Chondrocyte (in vitro differentiated cells): Measurements from ENCODE around the gene KCNJ15. TPM values are rescaled to one million over a fixed set of nuclear protein-coding genes. Genes with fewer than 3 reads are reported as not detected.

ENCODE experiments used
- DNase-seq: peaks from one replicate; pipeline ENCODE4 v3.0.0; 2021; ENCODE audit warnings: mixed read lengths, low spot score
- H3K27ac Mint-ChIP-seq: one replicate; pipeline ENCODE4 v1.8.0; 2021; ENCODE audit warnings: mild to moderate bottlenecking, moderate library complexity, mixed read lengths; ENCODE audit not compliant: unreplicated experiment
- H3K27me3 Mint-ChIP-seq: 2 replicates; pipeline ENCODE4 v1.8.0; 2021; ENCODE audit warnings: low read depth, mixed read lengths
- H3K36me3 Mint-ChIP-seq: 2 replicates; pipeline ENCODE4 v1.8.0; 2021; ENCODE audit warnings: low read depth, mixed read lengths
- H3K4me1 Mint-ChIP-seq: 2 replicates; pipeline ENCODE4 v1.8.0; 2021; ENCODE audit warnings: low read depth, mild to moderate bottlenecking, mixed read lengths
- H3K4me3 Mint-ChIP-seq: one replicate; pipeline ENCODE4 v1.8.0; 2021; ENCODE audit warnings: mild to moderate bottlenecking, moderate library complexity, mixed read lengths; ENCODE audit not compliant: unreplicated experiment
- H3K9me3 Mint-ChIP-seq: 2 replicates; pipeline ENCODE4 v1.8.0; 2021; ENCODE audit warnings: low read depth, mixed read lengths
- CTCF ChIP-seq: fragments of 200-600 bp; sonication (generic); IDR thresholded peaks from 2 replicates; pipeline ENCODE4 v1.5.0; 2021; ENCODE audit warnings: antibody characterized with exemption, mild to moderate bottlenecking, moderate library complexity
- total RNA-seq: library from RNA; stranded (reverse); gene quantifications from 3 replicates; pipeline ENCODE4 v1.2.1, GENCODE V29; 2021

The KCNJ15 gene
- total RNA-seq, 1 donor from 2014 or later, result 0.80 TPM

DNA sequence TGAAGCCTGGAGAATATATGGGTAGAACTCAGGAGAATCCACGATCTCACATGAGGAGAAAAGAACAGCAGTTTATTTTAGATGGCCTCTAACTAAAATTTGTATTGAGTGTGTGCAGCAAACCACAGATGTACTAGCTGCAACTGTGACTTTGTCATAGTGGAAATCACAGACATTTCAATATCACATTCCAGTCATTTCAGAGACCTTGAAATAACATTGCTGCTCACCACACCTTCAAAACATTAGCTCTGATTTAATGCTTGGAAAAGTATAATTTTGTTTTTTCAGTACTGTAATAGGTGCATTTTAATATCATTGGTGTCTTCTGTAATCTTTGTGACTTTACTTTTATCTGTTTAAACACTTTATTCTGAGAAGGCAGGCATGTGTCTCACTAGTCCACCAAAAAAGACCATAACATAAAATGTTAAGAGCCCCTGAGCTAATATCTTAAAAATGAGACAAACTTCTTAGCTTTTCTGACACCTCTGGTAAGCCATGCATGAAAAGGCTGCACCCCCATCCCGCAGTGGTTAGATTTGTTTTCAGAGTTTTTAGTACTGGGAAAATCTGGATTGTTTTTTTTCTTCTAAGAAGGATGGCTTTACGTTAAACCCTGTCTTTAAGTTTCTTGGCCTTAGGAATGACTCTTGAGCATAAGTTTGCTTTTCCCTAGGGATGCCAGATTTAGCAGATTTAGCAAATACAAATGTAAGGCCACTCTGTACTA, 30.1 kb downstream of the KCNJ15 start:
- peak overlapping the region; percentile 87 for H3K27ac Mint-ChIP-seq
- no peaks in the 10 kb centered on the region for H3K27me3 Mint-ChIP-seq
- TF ChIP-seq CTCF, result no peak
- DNase-seq, result no peak
- H3K4me3 Mint-ChIP-seq, result no peak overlapping the region
- no peaks in the 10 kb centered on the region for H3K36me3 Mint-ChIP-seq
- peaks cover 85% of the 10 kb centered on the region for H3K4me1 Mint-ChIP-seq
- H3K9me3 Mint-ChIP-seq, result no peaks in the 10 kb centered on the region

- Mint-ChIP-seq H3K27ac (peak overlapping the region; percentile 78), H3K4me1 (peaks cover 91% of the 10 kb centered on the region), H3K36me3 (no peaks in the 10 kb centered on the region), H3K4me3 (no peak overlapping the region), H3K9me3 (no peaks in the 10 kb centered on the region), H3K27me3 (no peaks in the 10 kb centered on the region)
- no peak for TF ChIP-seq CTCF
- no peak for DNase-seq
Measured at GRCh38 chr21:38287476-38287875, 30.7 kb downstream of the KCNJ15 start.

- Mint-ChIP-seq H3K4me3 (peak overlapping the region; percentile 29), H3K9me3 (no peaks in the 10 kb centered on the region), H3K36me3 (no peaks in the 10 kb centered on the region), H3K27me3 (no peaks in the 10 kb centered on the region), H3K27ac (peak overlapping the region; percentile 93), H3K4me1 (peaks cover 91% of the 10 kb centered on the region)
- no peak for TF ChIP-seq CTCF
- no peak for DNase-seq
Measured at GRCh38 chr21:38289705-38290485, 33.1 kb downstream of the KCNJ15 start.

GRCh38 chr21:38290809-38291208, 34.0 kb downstream of the KCNJ15 start:
- Mint-ChIP-seq H3K36me3 (no peaks in the 10 kb centered on the region), H3K27me3 (no peaks in the 10 kb centered on the region), H3K27ac (peak overlapping the region; percentile 93), H3K4me3 (no peak overlapping the region), H3K4me1 (peaks cover 86% of the 10 kb centered on the region), H3K9me3 (no peaks in the 10 kb centered on the region)
- no peak for DNase-seq
- TF ChIP-seq CTCF, result no peak

DNA sequence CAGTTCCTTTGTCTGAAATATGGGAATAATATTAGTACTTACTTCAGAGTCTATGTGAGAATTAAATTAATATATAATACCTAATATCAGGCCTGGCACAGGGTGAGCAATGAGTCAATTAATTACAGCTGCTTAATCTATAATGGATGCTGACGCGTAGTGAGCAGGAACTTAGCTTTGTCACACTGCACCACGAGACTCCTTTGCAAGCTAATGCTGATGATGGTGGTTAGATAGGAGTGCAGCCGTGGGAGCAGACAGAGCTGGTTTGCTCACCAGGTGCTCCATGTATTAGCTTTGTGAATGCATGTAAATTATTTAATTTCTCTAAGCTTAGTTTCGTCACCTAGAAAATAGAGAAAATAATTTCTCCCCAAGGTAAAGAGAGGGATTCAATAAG, 35.1 kb downstream of the KCNJ15 start:
- H3K27me3 Mint-ChIP-seq, result no peaks in the 10 kb centered on the region
- no peak for TF ChIP-seq CTCF

More for the DNA sequence above, 35.1 kb downstream of the KCNJ15 start:
- Mint-ChIP-seq H3K36me3 (no peaks in the 10 kb centered on the region), H3K27ac (no peak overlapping the region), H3K9me3 (no peaks in the 10 kb centered on the region), H3K4me3 (no peak overlapping the region), H3K4me1 (peaks cover 88% of the 10 kb centered on the region)
- DNase-seq, result no peak
